GM23248 (cell line): ENCODE results near the gene GDI2. TPM values are rescaled to one million over a fixed set of nuclear protein-coding genes. Genes with fewer than 3 reads are reported as not detected.
A peak's percentile ranks its signal among the peaks of the same experiment; 100 is the strongest.
"Not testable (repeated sequence)": the region's sequence is repeated elsewhere in the genome, so short reads cannot be mapped to it uniquely, and the experiment has no call there.

Source experiments
- DNase-seq: peaks from one replicate; pipeline ENCODE4 v3.0.0-alpha.2; 2015
- H2AFZ ChIP-seq: fragments of 200-600 bp; sonication (generic); 2 replicates; pipeline ENCODE4 v1.6.1; 2016; ENCODE audit warnings: antibody characterized with exemption
- H3F3A ChIP-seq: fragments of 200-600 bp; sonication (generic); 2 replicates; pipeline ENCODE4 v1.6.1; 2016; ENCODE audit warnings: mild to moderate bottlenecking, antibody characterized with exemption, mixed run types; ENCODE audit not compliant: insufficient read depth
- H3K27ac ChIP-seq: fragments of 200-600 bp; sonication (generic); 2 replicates; pipeline ENCODE4 v1.5.1; 2016; ENCODE audit warnings: mild to moderate bottlenecking
- H3K27me3 ChIP-seq: fragments of 200-600 bp; sonication (generic); replicated peaks from 2 replicates; pipeline ENCODE4 v1.6.1; 2016; ENCODE audit warnings: mild to moderate bottlenecking; ENCODE audit not compliant: insufficient read depth
- H3K36me3 ChIP-seq: fragments of 200-600 bp; sonication (generic); 2 replicates; pipeline ENCODE4 v1.6.1; 2016; ENCODE audit warnings: low read depth, mild to moderate bottlenecking
- H3K4me1 ChIP-seq: fragments of 200-600 bp; sonication (generic); 2 replicates; pipeline ENCODE4 v1.6.1; 2016; ENCODE audit warnings: mild to moderate bottlenecking; ENCODE audit not compliant: insufficient read depth
- H3K4me2 ChIP-seq: fragments of 200-600 bp; sonication (generic); one replicate; pipeline ENCODE4 v1.6.1; 2016; ENCODE audit warnings: mild to moderate bottlenecking; ENCODE audit not compliant: unreplicated experiment
- H3K4me3 ChIP-seq: fragments of 200-600 bp; sonication (generic); 2 replicates; pipeline ENCODE4 v1.5.1; 2016; ENCODE audit warnings: mild to moderate bottlenecking
- H3K79me2 ChIP-seq: fragments of 200-600 bp; sonication (generic); 2 replicates; pipeline ENCODE4 v1.6.1; 2016; ENCODE audit warnings: mild to moderate bottlenecking; ENCODE audit not compliant: insufficient read depth
- H3K9ac ChIP-seq: fragments of 200-600 bp; sonication (generic); 2 replicates; pipeline ENCODE4 v1.6.1; 2016; ENCODE audit warnings: mild to moderate bottlenecking
- H3K9me2 ChIP-seq: fragments of 200-600 bp; sonication (generic); 2 replicates; pipeline ENCODE4 v1.6.1; 2016; ENCODE audit warnings: mixed run types, mild to moderate bottlenecking, moderate library complexity; ENCODE audit not compliant: insufficient read depth
- H3K9me3 ChIP-seq: fragments of 200-600 bp; sonication (generic); one replicate; pipeline ENCODE4 v1.6.1; 2017; ENCODE audit warnings: low read depth
- H4K20me1 ChIP-seq: fragments of 200-600 bp; sonication (generic); 2 replicates; pipeline ENCODE4 v1.6.0; 2016; ENCODE audit not compliant: insufficient read depth
- EZH2 ChIP-seq: fragments of 200-600 bp; sonication (generic); IDR thresholded peaks from 2 replicates; pipeline ENCODE4 v1.6.1; 2018; ENCODE audit warnings: antibody characterized with exemption, mild to moderate bottlenecking; ENCODE audit not compliant: insufficient read depth, poor library complexity, severe bottlenecking
- EZH2phosphoT487 ChIP-seq: fragments of 200-600 bp; sonication (generic); IDR thresholded peaks from 2 replicates; pipeline ENCODE4 v1.6.1; 2018; ENCODE audit warnings: antibody characterized with exemption, moderate library complexity, mild to moderate bottlenecking, low read depth; ENCODE audit not compliant: insufficient read depth
- WGBS, 2 experiments: methylation state at CpG; one replicate each; pipeline ENCODE4 v1.1.6; 2015 to 2017; ENCODE audit warnings: low lambda C conversion rate in 2 of 2, low coverage in 1 of 2; ENCODE audit errors: missing lambda C conversion rate in 2 of 2; 5-methylcytosine and 5-hydroxymethylcytosine counted together
- in situ Hi-C: fragments of 300-500 bp; cut with MboI; formaldehyde crosslinking; loops from 2 replicates; pipeline ENCODE4 v1.15.0; 2020
- polyA plus RNA-seq: library from polyadenylated mRNA; unstranded; fragments of >200 nt; fragmentation: Nextera tagmentation; extraction: Ambion mirVana; gene quantifications from 2 replicates; pipeline ENCODE4 v1.2.1, GENCODE V29; 2016
- total RNA-seq: library from RNA; depleted of rRNA; stranded (reverse); fragments of >200 nt; shearing (Covaris generic); gene quantifications from 2 replicates; pipeline ENCODE4 v1.2.3, GENCODE V29; 2014

Gene GDI2
- total and polyA plus RNA-seq, 2 experiments from 2014 or later = 195 to 350 TPM

DNA sequence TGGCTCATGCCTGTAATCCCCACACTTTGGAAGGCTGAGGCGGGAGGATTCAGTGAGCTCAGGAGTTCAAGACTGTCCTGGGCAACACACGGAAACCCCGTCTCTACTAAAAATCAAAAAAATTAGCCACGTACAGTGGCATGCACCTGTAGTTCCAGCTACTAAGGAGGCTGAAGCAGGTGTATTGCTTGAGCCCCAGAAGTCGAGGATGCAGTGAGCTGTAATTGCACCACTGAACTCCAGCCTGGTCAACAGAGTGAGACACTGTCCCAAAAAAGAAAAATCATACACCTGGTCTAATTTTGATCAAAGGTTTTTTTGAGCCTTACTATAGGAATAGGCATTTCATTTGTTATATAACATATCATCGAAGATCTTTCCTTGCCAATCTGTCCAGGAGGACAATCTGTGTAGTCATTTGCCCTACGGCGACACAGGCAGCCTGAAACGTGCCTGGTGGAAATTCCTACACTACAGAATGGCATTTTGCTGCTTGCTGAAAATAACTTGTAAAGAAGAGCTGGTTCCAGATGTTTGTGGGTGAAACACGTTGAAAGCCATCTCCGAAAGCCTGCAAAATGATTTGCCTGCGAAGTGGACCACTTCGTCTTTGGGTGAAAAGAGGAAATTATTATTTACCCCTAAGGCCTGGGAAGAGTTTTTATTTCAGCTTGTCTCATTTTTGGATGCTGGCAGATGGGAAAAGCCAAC is 31.3 kb upstream of the GDI2 start:
- peak overlapping the region; percentile 6 for H3K4me2 ChIP-seq
- TF ChIP-seq EZH2phosphoT487 (no peak), EZH2 (no peak)
- no peaks in the 10 kb centered on the region for H4K20me1 ChIP-seq
- no peaks in the 10 kb centered on the region for H3K9me3 ChIP-seq
- WGBS, 2 experiments = 49 to 50% methylated on average over 13 of the region's 13 CpGs
- peaks cover 7% of the 10 kb centered on the region; the same call in 1 of the 2 replicates for H3K4me1 ChIP-seq
- H2AFZ ChIP-seq = peak overlapping the region; percentile 22; the same call in 1 of the 2 replicates
- no peaks in the 10 kb centered on the region for H3K27me3 ChIP-seq
- H3K27ac ChIP-seq = no peak overlapping the region
- no peaks in the 10 kb centered on the region for H3K79me2 ChIP-seq
- peaks cover 5% of the 10 kb centered on the region; the same call in 1 of the 2 replicates for H3F3A ChIP-seq
- no peak overlapping the region for H3K9ac ChIP-seq
- peak; percentile 47 for DNase-seq
- H3K4me3 ChIP-seq = no peak overlapping the region
- no peaks in the 10 kb centered on the region for H3K9me2 ChIP-seq
- no peaks in the 10 kb centered on the region for H3K36me3 ChIP-seq
- in situ Hi-C loops = no loop called here

DNA sequence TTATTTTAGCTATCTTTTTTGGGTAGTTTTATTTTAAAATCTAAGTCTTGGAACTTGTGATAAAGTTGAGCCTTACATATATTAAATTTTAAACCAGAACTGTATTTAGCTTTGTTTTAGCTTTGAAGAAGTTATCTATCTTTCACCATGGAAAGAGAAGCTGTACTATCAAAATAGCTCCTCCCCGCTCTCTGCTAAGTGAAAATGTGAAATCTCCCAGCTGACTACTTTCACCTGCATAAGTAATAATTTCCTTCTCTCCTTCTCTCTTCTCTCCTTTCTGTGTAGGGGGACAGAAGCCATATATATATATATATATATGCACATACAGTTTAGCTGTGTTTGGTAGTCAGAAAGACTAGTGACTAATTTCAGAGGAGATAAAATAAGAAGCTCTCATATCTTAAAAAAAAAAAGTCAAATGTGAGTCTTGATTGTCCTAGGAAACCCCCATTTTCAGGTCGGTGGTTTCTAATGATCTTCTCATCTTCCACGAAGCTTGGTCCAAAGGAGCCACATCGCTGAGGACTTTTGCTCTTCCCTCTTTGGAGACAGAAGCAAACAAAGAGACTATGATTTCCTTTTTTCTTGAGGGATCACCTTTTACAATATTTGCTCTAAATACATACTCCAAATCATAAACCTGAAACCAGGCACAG is 30.6 kb upstream of the GDI2 start:
- TF ChIP-seq EZH2phosphoT487 = no peak
- TF ChIP-seq EZH2 = no peak
- DNase-seq = no peak
- Histone ChIP-seq H3K9ac (no peak overlapping the region), H3K4me2 (no peak overlapping the region), H4K20me1 (no peaks in the 10 kb centered on the region), H3K4me3 (no peak overlapping the region), H3K4me1 (peaks cover 7% of the 10 kb centered on the region; the same call in 1 of the 2 replicates), H3K79me2 (no peaks in the 10 kb centered on the region), H3K27me3 (no peaks in the 10 kb centered on the region), H3K36me3 (no peaks in the 10 kb centered on the region), H3K27ac (no peak overlapping the region), H3K9me2 (no peaks in the 10 kb centered on the region), H2AFZ (no peak overlapping the region), H3F3A (peaks cover 5% of the 10 kb centered on the region; the same call in 1 of the 2 replicates), H3K9me3 (no peaks in the 10 kb centered on the region)
- WGBS, 2 experiments = 41 to 42% methylated on average over 4 of the region's 4 CpGs
- in situ Hi-C loops = no loop called here

DNA sequence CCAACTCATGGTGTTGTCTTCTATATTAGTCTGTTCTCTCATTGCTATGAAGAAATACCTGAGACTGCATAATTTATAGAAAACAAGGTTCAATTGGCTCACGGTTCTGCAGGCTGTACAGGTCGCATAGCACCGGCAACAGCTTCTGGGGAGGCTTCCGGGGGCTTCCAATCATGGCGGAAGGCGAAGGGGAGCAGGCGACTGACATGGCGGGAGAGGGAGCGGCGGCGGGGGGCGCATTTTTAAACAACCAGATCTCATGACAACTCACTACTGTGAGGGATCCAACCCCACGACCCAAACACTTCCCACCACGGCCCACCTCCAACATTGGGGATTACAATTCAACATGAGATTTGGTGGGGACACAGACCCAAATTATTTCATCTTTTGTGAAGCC is 28.7 kb upstream of the GDI2 start:
- WGBS, 2 experiments = 90 to 93% methylated on average over 11 to 14 of the region's 14 CpGs
- no peak overlapping the region for H3K4me2 ChIP-seq
- no peaks in the 10 kb centered on the region for H4K20me1 ChIP-seq
- H3K9me3 ChIP-seq = no peaks in the 10 kb centered on the region
- H3K36me3 ChIP-seq = no peaks in the 10 kb centered on the region
- H3F3A ChIP-seq = peaks cover 5% of the 10 kb centered on the region; the same call in 1 of the 2 replicates
- H3K27me3 ChIP-seq = no peaks in the 10 kb centered on the region
- peaks cover 7% of the 10 kb centered on the region; the same call in 1 of the 2 replicates for H3K4me1 ChIP-seq
- TF ChIP-seq EZH2phosphoT487 = no peak
- TF ChIP-seq EZH2 = no peak
- no peak overlapping the region for H3K27ac ChIP-seq
- no peak for DNase-seq
- in situ Hi-C loops = no loop called here
- H3K4me3 ChIP-seq = no peak overlapping the region
- no peaks in the 10 kb centered on the region for H3K9me2 ChIP-seq
- no peak overlapping the region for H3K9ac ChIP-seq
- H3K79me2 ChIP-seq = no peaks in the 10 kb centered on the region
- H2AFZ ChIP-seq = no peak overlapping the region

DNA sequence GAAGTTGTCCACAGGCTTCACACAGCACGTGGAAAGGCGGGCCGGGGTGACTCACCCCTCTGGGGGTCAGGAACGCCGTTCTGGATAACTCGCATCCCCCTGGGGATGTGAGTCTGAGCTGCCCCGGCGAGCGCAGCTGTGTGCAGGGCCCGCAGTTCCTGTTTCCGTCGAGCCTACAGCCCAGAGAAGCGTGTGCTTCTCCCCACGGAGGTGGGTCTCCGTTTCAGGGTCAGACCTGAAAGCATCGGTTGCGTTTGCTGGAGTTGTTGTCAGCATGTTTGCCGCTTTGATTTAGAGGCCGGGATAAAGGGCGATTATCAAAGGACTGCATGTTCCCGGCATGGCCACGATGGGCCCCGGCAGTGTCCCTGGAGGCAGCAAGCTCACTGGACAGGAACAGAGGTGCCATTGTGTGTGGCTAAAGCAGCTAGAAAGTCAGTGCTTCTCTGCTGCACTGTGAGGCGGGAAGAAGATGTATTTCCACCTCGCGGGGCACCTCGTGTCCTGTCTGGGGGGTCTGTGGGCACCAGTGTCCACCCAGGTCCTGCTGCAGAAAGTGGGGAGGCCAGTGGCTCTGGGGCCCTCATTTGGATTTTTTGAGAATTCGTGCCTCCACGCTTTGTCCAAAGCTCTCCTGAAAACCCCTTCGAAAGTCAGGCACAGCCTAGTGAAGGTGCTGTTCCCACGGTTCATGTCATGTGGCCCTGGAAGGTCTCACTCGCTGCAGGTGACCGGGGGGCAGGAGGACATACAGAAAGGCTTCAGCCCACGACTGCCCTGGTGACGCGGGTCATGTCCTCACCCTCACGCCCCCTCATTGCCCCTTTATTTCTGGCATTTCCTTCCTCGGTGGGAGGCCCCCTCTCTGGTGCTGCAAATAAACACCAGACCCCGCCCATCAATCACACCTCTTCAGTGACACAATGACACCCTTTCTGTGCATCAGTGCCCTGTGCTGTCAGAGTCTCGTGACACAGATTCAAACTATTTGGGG is 27.4 kb upstream of the GDI2 start:
- Histone ChIP-seq H2AFZ (no peak overlapping the region), H3K9ac (no peak overlapping the region), H4K20me1 (no peaks in the 10 kb centered on the region), H3K36me3 (no peaks in the 10 kb centered on the region), H3K4me1 (peaks cover 7% of the 10 kb centered on the region; the same call in 1 of the 2 replicates), H3K27ac (no peak overlapping the region), H3K27me3 (no peaks in the 10 kb centered on the region), H3K4me2 (no peak overlapping the region), H3K4me3 (no peak overlapping the region), H3K79me2 (no peaks in the 10 kb centered on the region), H3K9me2 (no peaks in the 10 kb centered on the region), H3F3A (no peaks in the 10 kb centered on the region), H3K9me3 (no peaks in the 10 kb centered on the region)
- 53% methylated on average over 40 of the region's 40 CpGs for WGBS, 2 experiments
- DNase-seq = no peak
- in situ Hi-C loops = no loop called here
- TF ChIP-seq EZH2phosphoT487 (no peak), EZH2 (no peak)

DNA sequence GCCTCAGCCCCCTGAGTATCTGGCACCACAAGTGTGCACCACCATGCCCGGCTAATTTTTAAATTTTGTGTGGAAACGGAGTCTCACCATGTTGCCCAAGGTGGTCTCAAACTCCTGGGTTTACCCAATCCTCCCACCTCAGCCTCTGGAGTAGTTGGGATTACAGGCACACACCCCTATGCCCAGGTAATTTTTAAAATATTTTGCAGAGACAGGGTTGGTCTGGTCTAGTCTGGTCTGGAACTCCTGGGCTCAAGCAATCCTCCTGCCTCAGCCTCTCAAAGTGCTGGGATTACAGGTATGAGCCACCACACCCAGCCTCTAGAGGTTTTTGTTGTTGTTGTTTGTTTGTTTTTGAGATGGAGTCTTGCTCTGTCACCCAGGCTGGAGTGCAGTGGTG is 22.9 kb upstream of the GDI2 start:
- 50 to 58% methylated on average over 2 of the region's 2 CpGs for WGBS, 2 experiments
- H3K4me1 ChIP-seq, H3K36me3 ChIP-seq, H4K20me1 ChIP-seq, DNase-seq, H3K79me2 ChIP-seq, H3K27me3 ChIP-seq, H3F3A ChIP-seq, H3K9ac ChIP-seq, H3K9me3 ChIP-seq, H3K4me2 ChIP-seq, H3K4me3 ChIP-seq, in situ Hi-C loops, H3K9me2 ChIP-seq, H3K27ac ChIP-seq, H2AFZ ChIP-seq: not testable (repeated sequence)
